PFSK-1 (cell line): ENCODE data around the gene DOCK10.

Experiments
- POLR2AphosphoS5 ChIP-seq: IDR thresholded peaks from 2 replicates; pipeline ENCODE4 v1.6.1; 2012; ENCODE audit warnings: low read depth, mild to moderate bottlenecking, control low read depth, low read length, moderate library complexity
- SIN3A ChIP-seq: IDR thresholded peaks from 2 replicates; pipeline ENCODE4 v1.6.1; 2012; ENCODE audit warnings: mild to moderate bottlenecking, low read length, moderate library complexity, borderline replicate concordance; ENCODE audit not compliant: insufficient read depth
- TAF1 ChIP-seq: IDR thresholded peaks from 2 replicates; pipeline ENCODE4 v1.6.1; 2012; ENCODE audit warnings: low read length, control low read depth, borderline replicate concordance; ENCODE audit not compliant: insufficient read depth
- TF ChIP-seq, protein P1 (sequence below), 2 experiments: IDR thresholded peaks; 2 replicates each; pipeline versions ENCODE4 v1.6.1 to v1.8.0; 2011 to 2012; ENCODE audit warnings: low read depth in 2 of 2, low read length in 2 of 2, control low read depth in 1 of 2, inconsistent platforms in 1 of 2, mild to moderate bottlenecking in 1 of 2, moderate library complexity in 1 of 2; ENCODE audit not compliant: insufficient read depth in 1 of 2

DNA sequence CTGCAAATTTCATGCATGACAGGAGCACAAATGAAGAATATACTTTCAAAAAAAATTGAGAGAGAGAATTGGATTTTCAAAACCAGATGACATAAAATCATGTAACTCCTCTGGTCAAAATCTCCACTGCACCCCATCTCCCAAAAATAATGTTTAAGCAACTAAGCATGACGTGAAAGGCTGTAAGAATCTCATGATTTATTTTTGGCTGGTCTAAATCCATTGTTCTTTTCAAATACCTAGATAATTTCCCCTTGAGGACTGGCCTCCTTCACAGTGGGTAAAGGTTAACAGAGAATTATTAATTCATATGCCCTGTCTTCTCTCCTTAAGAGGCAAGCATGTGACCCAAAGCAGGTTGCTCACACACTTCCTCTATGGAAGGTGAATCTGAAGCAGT is 224.6 kb downstream of the DOCK10 start:
- TF ChIP-seq POLR2AphosphoS5 (no peak), TAF1 (no peak), SIN3A (no peak)
- TF ChIP-seq, protein P1, sequence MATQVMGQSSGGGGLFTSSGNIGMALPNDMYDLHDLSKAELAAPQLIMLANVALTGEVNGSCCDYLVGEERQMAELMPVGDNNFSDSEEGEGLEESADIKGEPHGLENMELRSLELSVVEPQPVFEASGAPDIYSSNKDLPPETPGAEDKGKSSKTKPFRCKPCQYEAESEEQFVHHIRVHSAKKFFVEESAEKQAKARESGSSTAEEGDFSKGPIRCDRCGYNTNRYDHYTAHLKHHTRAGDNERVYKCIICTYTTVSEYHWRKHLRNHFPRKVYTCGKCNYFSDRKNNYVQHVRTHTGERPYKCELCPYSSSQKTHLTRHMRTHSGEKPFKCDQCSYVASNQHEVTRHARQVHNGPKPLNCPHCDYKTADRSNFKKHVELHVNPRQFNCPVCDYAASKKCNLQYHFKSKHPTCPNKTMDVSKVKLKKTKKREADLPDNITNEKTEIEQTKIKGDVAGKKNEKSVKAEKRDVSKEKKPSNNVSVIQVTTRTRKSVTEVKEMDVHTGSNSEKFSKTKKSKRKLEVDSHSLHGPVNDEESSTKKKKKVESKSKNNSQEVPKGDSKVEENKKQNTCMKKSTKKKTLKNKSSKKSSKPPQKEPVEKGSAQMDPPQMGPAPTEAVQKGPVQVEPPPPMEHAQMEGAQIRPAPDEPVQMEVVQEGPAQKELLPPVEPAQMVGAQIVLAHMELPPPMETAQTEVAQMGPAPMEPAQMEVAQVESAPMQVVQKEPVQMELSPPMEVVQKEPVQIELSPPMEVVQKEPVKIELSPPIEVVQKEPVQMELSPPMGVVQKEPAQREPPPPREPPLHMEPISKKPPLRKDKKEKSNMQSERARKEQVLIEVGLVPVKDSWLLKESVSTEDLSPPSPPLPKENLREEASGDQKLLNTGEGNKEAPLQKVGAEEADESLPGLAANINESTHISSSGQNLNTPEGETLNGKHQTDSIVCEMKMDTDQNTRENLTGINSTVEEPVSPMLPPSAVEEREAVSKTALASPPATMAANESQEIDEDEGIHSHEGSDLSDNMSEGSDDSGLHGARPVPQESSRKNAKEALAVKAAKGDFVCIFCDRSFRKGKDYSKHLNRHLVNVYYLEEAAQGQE (IDR thresholded peaks at IDR 0.05; ENCODE audit: insufficient read depth in 1 of 2, low read depth in 2 of 2, low read length in 2 of 2), result no peak
